A673 (cell line): ENCODE results near the gene PIGU. TPM values are rescaled to one million over a fixed set of nuclear protein-coding genes. Genes with fewer than 3 reads are reported as not detected.

Experiments used
- BruUV-seq: library from RNA; stranded (reverse); fragments of 400-500 nt; replicated peaks from 2 replicates; lab custom pipeline; 2021; lab: Mats Ljungman, UMichigan
- CTCF ChIA-PET: fragments of 300-600 bp; sonication (Branson Sonifier 250); formaldehyde crosslinking; loops from one replicate; lab custom pipeline; 2022; ENCODE audit warnings: antibody characterized with exemption; lab: Charles Lee
- POLR2A ChIA-PET: fragments of 300-600 bp; sonication (Branson Sonifier 250); formaldehyde crosslinking; loops from one replicate; lab custom pipeline; 2022; ENCODE audit warnings: antibody characterized with exemption; ENCODE audit not compliant: low non-redundant PET; lab: Charles Lee
- DNase-seq: peaks from one replicate; pipeline ENCODE4 v3.0.0-alpha.2; 2015; ENCODE audit warnings: low spot score
- H3K27ac ChIP-seq: fragments of 200-600 bp; sonication (generic); 2 replicates; pipeline ENCODE4 v1.5.1; 2016; ENCODE audit warnings: mixed run types, low read depth, mild to moderate bottlenecking, mixed read lengths, antibody characterized with exemption, low read length; ENCODE audit not compliant: poor library complexity, severe bottlenecking
- H3K27me3 ChIP-seq: fragments of 200-600 bp; sonication (generic); replicated peaks from 2 replicates; pipeline ENCODE4 v1.6.1; 2017; ENCODE audit warnings: mixed run types, low read depth, mild to moderate bottlenecking, mixed read lengths, antibody characterized with exemption, low read length; ENCODE audit not compliant: insufficient read depth, poor library complexity
- H3K36me3 ChIP-seq: fragments of 200-600 bp; sonication (generic); 2 replicates; pipeline ENCODE4 v1.6.1; 2016; ENCODE audit warnings: mixed run types, mild to moderate bottlenecking, mixed read lengths, antibody characterized with exemption, low read length; ENCODE audit not compliant: insufficient read depth, poor library complexity, severe bottlenecking
- H3K4me1 ChIP-seq: fragments of 200-600 bp; sonication (generic); 2 replicates; pipeline ENCODE4 v1.6.1; 2017; ENCODE audit warnings: mixed run types, mild to moderate bottlenecking, mixed read lengths, antibody characterized with exemption, low read length; ENCODE audit not compliant: insufficient read depth, poor library complexity, severe bottlenecking
- H3K4me3 ChIP-seq: fragments of 200-600 bp; sonication (generic); 2 replicates; pipeline ENCODE4 v1.5.1; 2016; ENCODE audit warnings: low read depth, mixed run types, mild to moderate bottlenecking, mixed read lengths, low read length; ENCODE audit not compliant: poor library complexity, severe bottlenecking
- H3K9me3 ChIP-seq: fragments of 200-600 bp; sonication (generic); 2 replicates; pipeline ENCODE4 v1.6.1; 2016; ENCODE audit warnings: mixed run types, low read depth, mild to moderate bottlenecking, mixed read lengths, antibody characterized with exemption, low read length; ENCODE audit not compliant: poor library complexity, severe bottlenecking
- CTCF ChIP-seq: fragments of 300-800, 200-600 bp; sonication (generic); conservative IDR thresholded peaks from 2 replicates; pipeline ENCODE4 v1.5.1; 2017; ENCODE audit warnings: low read depth, mild to moderate bottlenecking, antibody characterized with exemption, low read length, moderate library complexity, mixed read lengths
- EZH2 ChIP-seq: fragments of 200-600 bp; sonication (generic); IDR thresholded peaks from 2 replicates; pipeline ENCODE4 v1.6.1; 2017; ENCODE audit warnings: borderline replicate concordance, low read depth, mild to moderate bottlenecking, mixed read lengths, antibody characterized with exemption, low read length; ENCODE audit not compliant: poor library complexity, severe bottlenecking
- intact Hi-C: fragments of 100-400 bp; cut with micrococcal nuclease; formaldehyde crosslinking; loops from one replicate; pipeline ENCODE4 v1.10.0; 2022; ENCODE audit not compliant: unreplicated experiment
- total RNA-seq: library from RNA; stranded (reverse); gene quantifications from 2 replicates; pipeline ENCODE4 v1.2.3, GENCODE V29; 2021

The PIGU gene
- total RNA-seq, 1 experiment from 2014 or later, result 31.4 TPM

GRCh38 chr20:34536798-34537394 is 140.0 kb downstream of the PIGU start:
- POLR2A ChIA-PET, result no interaction called here

GRCh38 chr20:34535857-34536256 is 141.0 kb downstream of the PIGU start:
- ChIA-PET CTCF (no interaction called here), POLR2A (no interaction called here)
- Histone ChIP-seq H3K4me1 (no peaks in the 10 kb centered on the region), H3K4me3 (no peak overlapping the region), H3K27ac (no peak overlapping the region), H3K36me3 (peaks cover 53% of the 10 kb centered on the region), H3K27me3 (no peaks in the 10 kb centered on the region), H3K9me3 (no peaks in the 10 kb centered on the region)
- no TSS peak for BruUV-seq
- TF ChIP-seq CTCF (no peak), EZH2 (no peak)
- no peak for DNase-seq
- intact Hi-C loops, result loop anchor here (5.0 kb wide), 2 partner anchors 171 to 231 kb away; no protein-coding TSS in a partner anchor

More at GRCh38 chr20:34536798-34537394, 140.0 kb downstream of the PIGU start:
- intact Hi-C loops, result loop anchor here (5.0 kb wide), 2 partner anchors 170 to 230 kb away; no protein-coding TSS in a partner anchor
- TF ChIP-seq EZH2 (no peak), CTCF (peak; percentile 66)
- Histone ChIP-seq H3K36me3 (peaks cover 56% of the 10 kb centered on the region), H3K27ac (no peak overlapping the region), H3K9me3 (no peaks in the 10 kb centered on the region), H3K4me3 (no peak overlapping the region), H3K27me3 (no peaks in the 10 kb centered on the region), H3K4me1 (no peaks in the 10 kb centered on the region)
- CTCF ChIA-PET, result interaction anchor here (0.6 to 0.7 kb wide), 3 partner anchors 171 to 271 kb away, joined by 3 to 4 read pairs (median 3); no protein-coding TSS in a partner anchor
- peak; percentile 64 for DNase-seq
- BruUV-seq, result no TSS peak

- Histone ChIP-seq H3K27ac (no peak overlapping the region), H3K27me3 (no peaks in the 10 kb centered on the region), H3K9me3 (no peaks in the 10 kb centered on the region), H3K36me3 (peaks cover 51% of the 10 kb centered on the region), H3K4me1 (no peaks in the 10 kb centered on the region), H3K4me3 (no peak overlapping the region)
- ChIA-PET CTCF (no interaction called here), POLR2A (no interaction called here)
- BruUV-seq, result no TSS peak
- intact Hi-C loops, result loop anchor here (5.0 kb wide), 2 partner anchors 172 to 232 kb away; no protein-coding TSS in a partner anchor
- no peak for DNase-seq
- TF ChIP-seq EZH2 (no peak), CTCF (no peak)
These were observed 141.5 kb downstream of the PIGU start for GRCh38 chr20:34535301-34535840.
